Spleen (tissue), 11 donors: Measurements from ENCODE around the gene CDH26. TPM values are rescaled to one million over a fixed set of nuclear protein-coding genes. Genes with fewer than 3 reads are reported as not detected.

ENCODE experiments used
- DNase-seq: peaks from one replicate; pipeline ENCODE4 v3.0.0-alpha.2; 2020
- H3K27ac ChIP-seq, 8 donors: fragments of 200-600 bp; sonication (generic) in 7 of 8; 1 replicate in 4 of 8; 2 replicates in 4 of 8; pipeline versions ENCODE4 v1.5.0 to v1.8.0; 2016 to 2021; ENCODE audit warnings: inconsistent platforms in 4 of 8, mild to moderate bottlenecking in 4 of 8, moderate library complexity in 1 of 8
- H3K27me3 ChIP-seq, 7 donors: fragments of 200-600 bp; sonication (generic) in 6 of 7; replicated peaks in 1 of 7; 1 replicate in 4 of 7; 2 replicates in 3 of 7; pipeline versions ENCODE4 v1.5.0 to v1.8.0; 2016 to 2021; ENCODE audit warnings: inconsistent platforms in 3 of 7, mild to moderate bottlenecking in 1 of 7
- H3K36me3 ChIP-seq, 6 donors: fragments of 200-600 bp; sonication (generic) in 5 of 6; 1 replicate in 4 of 6; 2 replicates in 2 of 6; pipeline versions ENCODE4 v1.5.0 to v1.8.0; 2016 to 2021; ENCODE audit warnings: inconsistent platforms in 2 of 6
- H3K4me1 ChIP-seq, 6 donors: fragments of 200-600 bp; sonication (generic) in 5 of 6; 1 replicate in 3 of 6; 2 replicates in 3 of 6; pipeline versions ENCODE4 v1.5.0 to v1.8.0; 2016 to 2021; ENCODE audit warnings: inconsistent platforms in 3 of 6
- H3K4me3 ChIP-seq, 8 donors: fragments of 200-600 bp; sonication (generic) in 7 of 8; 1 replicate in 4 of 8; 2 replicates in 4 of 8; pipeline versions ENCODE4 v1.5.0 to v1.8.0; 2016 to 2021; ENCODE audit warnings: inconsistent platforms in 4 of 8, mild to moderate bottlenecking in 4 of 8, moderate library complexity in 2 of 8
- H3K9me3 ChIP-seq, 8 donors: fragments of 200-600 bp; sonication (generic) in 7 of 8; 1 replicate in 4 of 8; 2 replicates in 4 of 8; pipeline versions ENCODE4 v1.5.0 to v1.8.0; 2016 to 2021; ENCODE audit warnings: inconsistent platforms in 4 of 8
- POLR2A ChIP-seq, 3 donors: fragments of 450-650 bp; IDR thresholded peaks; one replicate each; pipeline ENCODE4 v1.5.1; 2017; ENCODE audit warnings: antibody characterized with exemption in 3 of 3, mild to moderate bottlenecking in 1 of 3
- POLR2AphosphoS5 ChIP-seq, 3 donors: sonication (generic); formaldehyde crosslinking; IDR thresholded peaks; one replicate each; pipeline ENCODE4 v1.5.1; 2017; ENCODE audit warnings: antibody characterized with exemption in 3 of 3
- WGBS, 5 donors: extraction: QIAGEN DNeasy Blood & Tissue Kit in 3 of 5; methylation state at CpG; one replicate each; pipeline versions ENCODE4 v1.1.5 to v1.1.7; 2013 to 2018; 5-methylcytosine and 5-hydroxymethylcytosine counted together
- intact Hi-C: fragments of 100-400 bp; cut with DNase I; formaldehyde crosslinking; loops from one replicate; pipeline ENCODE4 v1.15.0; 2023; ENCODE audit warnings: low total_unique reads
- polyA plus RNA-seq, 3 donors: library from polyadenylated mRNA; stranded (reverse); fragments of 200-250 nt; gene quantifications; one replicate each; pipeline ENCODE4 v1.2.1, GENCODE V29; 2013
- total RNA-seq, 7 donors: library from RNA; depleted of rRNA in 3 of 7; stranded (reverse); fragments of >200 nt in 3 of 7; fragmentation: NEBNext Ultra II Directional in 4 of 7; extraction: Animal tissue kit (Norgen Biotek cat#: 25700) in 4 of 7; gene quantifications; one replicate each; pipeline versions ENCODE4 v1.1.0 to v1.2.1, GENCODE V29; 2016 to 2021
- TF ChIP-seq, protein P1 (sequence below), 11 experiments: fragments of 200-600 bp in 7 of 11; fragments of 450-650 bp in 4 of 11; sonication (generic) in 4 of 11; IDR thresholded peaks in 8 of 11; conservative IDR thresholded peaks in 3 of 11; 1 replicate in 7 of 11; 2 replicates in 4 of 11; pipeline versions ENCODE4 v1.4.0 to v1.8.0; 2016 to 2021; ENCODE audit warnings: antibody characterized with exemption in 11 of 11, inconsistent platforms in 4 of 11, mild to moderate bottlenecking in 1 of 11
- donor health status: healthy with polysubstance abuse.
- donor health status: DM: no; HTN: no; CAD: no; lungs with moderate emphysema.
- donor health status: DM: no; HTN: no; CAD: no.
- donor health status: Bipolar disorder and iron deficiency.
- donor health status: healthy.
- donor health status: DM: no; HTN: no; CAD: no.
- donor health status: DM: yes; HTN: yes; CAD: no.

CDH26 gene
- total and polyA plus RNA-seq, 10 donors: 0.70 to 6.2 (median 2.0) TPM

DNA sequence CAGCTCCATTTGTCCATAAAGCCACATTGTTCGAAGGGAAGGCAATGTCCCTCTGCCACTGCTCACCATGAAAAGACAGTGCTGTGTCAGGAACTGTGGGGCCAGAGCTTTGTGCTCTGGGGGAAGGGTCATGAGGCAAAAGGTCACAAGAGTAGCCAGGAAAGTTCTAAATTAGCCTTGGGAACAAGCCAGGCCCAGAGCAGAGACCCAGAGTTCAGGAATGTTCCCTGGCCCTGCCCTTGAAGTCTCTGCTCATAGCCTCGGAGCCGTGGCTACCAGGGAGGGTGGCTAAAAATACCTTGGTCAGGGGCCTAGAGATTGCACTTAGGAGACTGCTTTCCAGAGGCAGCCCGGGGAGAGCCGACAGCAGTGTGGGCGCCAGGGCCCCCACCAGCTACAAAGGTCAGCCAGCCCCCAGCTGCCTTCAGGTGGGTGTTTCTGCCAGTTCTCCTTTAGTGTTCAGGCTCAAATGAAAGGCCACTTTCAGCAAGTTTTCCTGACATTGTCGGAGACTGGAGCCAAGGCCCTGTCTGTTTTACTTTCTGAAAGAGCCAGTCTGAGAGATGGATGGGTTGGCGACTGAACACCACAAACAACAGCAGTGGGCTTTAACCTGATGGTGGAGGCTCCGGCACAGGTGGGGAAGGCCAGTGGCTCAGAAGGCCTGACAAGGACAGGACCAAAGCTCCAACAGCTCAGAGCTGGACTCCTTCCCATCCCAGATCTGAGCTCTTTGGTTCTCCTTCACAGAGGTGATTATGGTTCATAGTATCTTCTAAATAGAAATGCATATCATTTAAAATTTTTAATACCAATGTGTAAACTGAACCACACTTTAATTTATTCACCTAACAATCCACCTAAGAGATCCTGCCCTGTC is 76.2 kb downstream of the CDH26 start:
- no peaks in the 10 kb centered on the region for H3K36me3 ChIP-seq
- H3K9me3 ChIP-seq: peaks cover 0 to 10% (median 5%) of the 10 kb centered on the region in 8 donors
- DNase-seq: no peak
- 69 to 78% (median 71%) methylated on average over 8 to 9 of the region's 9 CpGs for WGBS, 5 donors
- no peak for TF ChIP-seq POLR2AphosphoS5 (IDR thresholded peaks at IDR 0.05)
- TF ChIP-seq POLR2A (IDR thresholded peaks at IDR 0.05): no peak
- TF ChIP-seq, protein P1, sequence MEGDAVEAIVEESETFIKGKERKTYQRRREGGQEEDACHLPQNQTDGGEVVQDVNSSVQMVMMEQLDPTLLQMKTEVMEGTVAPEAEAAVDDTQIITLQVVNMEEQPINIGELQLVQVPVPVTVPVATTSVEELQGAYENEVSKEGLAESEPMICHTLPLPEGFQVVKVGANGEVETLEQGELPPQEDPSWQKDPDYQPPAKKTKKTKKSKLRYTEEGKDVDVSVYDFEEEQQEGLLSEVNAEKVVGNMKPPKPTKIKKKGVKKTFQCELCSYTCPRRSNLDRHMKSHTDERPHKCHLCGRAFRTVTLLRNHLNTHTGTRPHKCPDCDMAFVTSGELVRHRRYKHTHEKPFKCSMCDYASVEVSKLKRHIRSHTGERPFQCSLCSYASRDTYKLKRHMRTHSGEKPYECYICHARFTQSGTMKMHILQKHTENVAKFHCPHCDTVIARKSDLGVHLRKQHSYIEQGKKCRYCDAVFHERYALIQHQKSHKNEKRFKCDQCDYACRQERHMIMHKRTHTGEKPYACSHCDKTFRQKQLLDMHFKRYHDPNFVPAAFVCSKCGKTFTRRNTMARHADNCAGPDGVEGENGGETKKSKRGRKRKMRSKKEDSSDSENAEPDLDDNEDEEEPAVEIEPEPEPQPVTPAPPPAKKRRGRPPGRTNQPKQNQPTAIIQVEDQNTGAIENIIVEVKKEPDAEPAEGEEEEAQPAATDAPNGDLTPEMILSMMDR (IDR thresholded peaks at IDR 0.05 in 8 of 11, conservative IDR thresholded peaks at IDR 0.05 in 3 of 11): no peak
- intact Hi-C loops: no loop called here
- H3K27me3 ChIP-seq: no peaks in the 10 kb centered on the region
- peaks cover 0 to 4% (median 0%) of the 10 kb centered on the region in 6 donors for H3K4me1 ChIP-seq
- H3K27ac ChIP-seq: no peak overlapping the region
- H3K4me3 ChIP-seq: no peak overlapping the region

DNA sequence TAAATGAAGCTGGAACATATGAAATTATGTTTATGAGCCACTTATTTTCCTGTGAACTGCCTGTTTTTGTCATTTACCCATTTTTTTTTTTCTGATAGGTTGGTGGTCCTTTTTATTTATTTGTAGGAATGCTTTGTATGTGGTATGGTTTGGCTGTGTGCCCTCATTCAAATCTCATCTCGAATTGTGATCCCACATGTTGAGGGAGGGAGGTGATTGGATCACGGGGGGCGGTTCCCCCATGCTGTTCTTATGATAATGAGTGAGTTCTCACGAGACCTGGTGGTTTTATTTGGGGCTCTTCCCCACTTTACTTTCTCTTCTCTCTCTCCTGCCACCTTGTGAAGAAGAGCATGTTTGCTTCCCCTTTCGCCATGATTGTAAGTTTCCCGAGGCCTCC is 77.3 kb downstream of the CDH26 start:
- Histone ChIP-seq H3K4me1 (peaks cover 0 to 4% (median 0%) of the 10 kb centered on the region in 6 donors), H3K36me3 (no peaks in the 10 kb centered on the region), H3K27ac (no peak overlapping the region), H3K9me3 (peaks cover 0 to 10% (median 5%) of the 10 kb centered on the region in 8 donors), H3K27me3 (no peaks in the 10 kb centered on the region), H3K4me3 (no peak overlapping the region)
- intact Hi-C loops: no loop called here
- WGBS, 5 donors: 72 to 88% (median 80%) methylated on average over 6 of the region's 6 CpGs
- TF ChIP-seq, protein P1 (IDR thresholded peaks at IDR 0.05 in 8 of 11, conservative IDR thresholded peaks at IDR 0.05 in 3 of 11): no peak
- TF ChIP-seq POLR2A (IDR thresholded peaks at IDR 0.05) (no peak), POLR2AphosphoS5 (IDR thresholded peaks at IDR 0.05) (no peak)
- DNase-seq: no peak

DNA sequence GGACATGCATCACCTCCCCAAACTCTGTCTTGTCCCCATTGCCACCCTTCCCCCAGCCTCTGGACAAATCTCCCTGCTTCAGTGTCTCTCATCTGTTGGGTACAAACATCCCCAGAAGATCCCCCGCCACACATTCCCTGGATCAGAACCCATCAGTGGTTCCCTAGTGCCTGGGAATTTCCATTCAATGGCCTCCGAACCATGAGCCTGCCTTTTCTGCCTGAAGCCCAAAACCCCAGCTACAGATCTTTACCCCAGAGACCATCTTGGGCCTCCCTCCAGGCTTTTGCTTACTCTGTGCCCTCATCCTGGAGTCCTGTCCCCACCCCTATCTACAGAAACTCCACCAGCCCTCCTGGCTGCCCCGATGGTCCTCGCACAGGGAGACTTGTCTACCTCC is 78.1 kb downstream of the CDH26 start:
- intact Hi-C loops: no loop called here
- 90 to 98% (median 97%) methylated on average over 4 of the region's 4 CpGs for WGBS, 5 donors
- TF ChIP-seq POLR2AphosphoS5 (IDR thresholded peaks at IDR 0.05): no peak
- TF ChIP-seq, protein P1 (IDR thresholded peaks at IDR 0.05 in 8 of 11, conservative IDR thresholded peaks at IDR 0.05 in 3 of 11): no peak
- TF ChIP-seq POLR2A (IDR thresholded peaks at IDR 0.05): no peak

DNA sequence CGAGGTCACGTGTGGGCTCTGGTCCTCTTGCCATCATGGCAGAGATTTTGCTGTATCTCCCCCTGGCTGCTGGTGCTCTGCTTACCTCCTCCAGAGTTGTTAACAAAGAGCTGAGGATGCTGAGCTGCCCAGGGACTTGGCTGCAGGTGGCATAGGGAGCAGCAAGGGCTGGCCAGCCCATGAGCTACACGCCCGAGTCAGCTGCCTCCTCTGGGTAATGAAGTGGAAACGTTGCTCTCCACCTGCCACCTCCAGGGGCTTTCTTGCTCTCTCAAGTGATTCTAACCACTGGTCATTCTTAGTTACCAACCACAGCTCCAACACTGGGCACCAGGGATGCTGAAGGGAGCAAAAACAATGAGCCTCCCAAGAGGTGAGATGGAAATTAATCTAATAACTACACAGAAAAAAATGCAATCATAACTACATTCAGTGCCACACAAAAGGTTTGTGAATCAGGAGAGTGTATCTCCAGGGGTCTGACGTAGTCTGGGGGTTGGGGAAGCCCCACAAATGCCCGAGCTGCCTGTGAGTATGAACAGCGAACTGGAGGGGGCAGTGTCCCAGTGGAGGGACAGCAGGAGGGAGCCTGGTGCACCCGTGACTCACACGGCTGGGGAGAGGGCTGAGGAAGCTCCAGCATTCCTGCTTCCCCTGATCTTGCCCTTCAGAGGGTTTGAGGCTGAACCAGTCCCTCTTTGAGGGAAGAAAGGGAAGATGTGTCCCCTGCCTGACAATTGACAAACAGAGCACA is 78.7 kb downstream of the CDH26 start:
- no peak overlapping the region for H3K4me3 ChIP-seq
- peaks cover 0 to 4% (median 0%) of the 10 kb centered on the region in 6 donors for H3K4me1 ChIP-seq
- no peak overlapping the region for H3K27ac ChIP-seq
- H3K27me3 ChIP-seq: no peaks in the 10 kb centered on the region
- H3K9me3 ChIP-seq: peaks cover 0 to 10% (median 5%) of the 10 kb centered on the region in 8 donors
- intact Hi-C loops: no loop called here
- H3K36me3 ChIP-seq: no peaks in the 10 kb centered on the region
- DNase-seq: no peak
- TF ChIP-seq, protein P1 (IDR thresholded peaks at IDR 0.05 in 8 of 11, conservative IDR thresholded peaks at IDR 0.05 in 3 of 11): no peak
- TF ChIP-seq POLR2AphosphoS5 (IDR thresholded peaks at IDR 0.05) (no peak), POLR2A (IDR thresholded peaks at IDR 0.05) (no peak)
- WGBS, 5 donors: 57 to 82% (median 71%) methylated on average over 9 to 10 of the region's 10 CpGs

More for the DNA sequence above, 78.1 kb downstream of the CDH26 start:
- Histone ChIP-seq H3K27me3 (no peaks in the 10 kb centered on the region), H3K36me3 (no peaks in the 10 kb centered on the region), H3K9me3 (peaks cover 0 to 10% (median 5%) of the 10 kb centered on the region in 8 donors), H3K4me1 (peaks cover 0 to 4% (median 0%) of the 10 kb centered on the region in 6 donors), H3K4me3 (no peak overlapping the region), H3K27ac (no peak overlapping the region)
- DNase-seq: no peak
